ENCODE measurements around the gene GBP1. TPM values are rescaled to one million over a fixed set of nuclear protein-coding genes. Genes with fewer than 3 reads are reported as not detected.
"Not testable (repeated sequence)": the region's sequence is repeated elsewhere in the genome, so short reads cannot be mapped to it uniquely, and the experiment has no call there.

The GBP1 gene, protein sequence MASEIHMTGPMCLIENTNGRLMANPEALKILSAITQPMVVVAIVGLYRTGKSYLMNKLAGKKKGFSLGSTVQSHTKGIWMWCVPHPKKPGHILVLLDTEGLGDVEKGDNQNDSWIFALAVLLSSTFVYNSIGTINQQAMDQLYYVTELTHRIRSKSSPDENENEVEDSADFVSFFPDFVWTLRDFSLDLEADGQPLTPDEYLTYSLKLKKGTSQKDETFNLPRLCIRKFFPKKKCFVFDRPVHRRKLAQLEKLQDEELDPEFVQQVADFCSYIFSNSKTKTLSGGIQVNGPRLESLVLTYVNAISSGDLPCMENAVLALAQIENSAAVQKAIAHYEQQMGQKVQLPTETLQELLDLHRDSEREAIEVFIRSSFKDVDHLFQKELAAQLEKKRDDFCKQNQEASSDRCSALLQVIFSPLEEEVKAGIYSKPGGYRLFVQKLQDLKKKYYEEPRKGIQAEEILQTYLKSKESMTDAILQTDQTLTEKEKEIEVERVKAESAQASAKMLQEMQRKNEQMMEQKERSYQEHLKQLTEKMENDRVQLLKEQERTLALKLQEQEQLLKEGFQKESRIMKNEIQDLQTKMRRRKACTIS
- 10 to 100 TPM in 3 of 12 donors, 1 to 10 TPM in 8, not detected in 1; 4.0 to 42.2 (median 6.1) TPM for polyA plus RNA-seq (ENCODE audit: insufficient read length in 12 of 12)
- long read RNA-seq, donor 1, partial matches to known transcripts, result 5 of 12 reads
- long read RNA-seq, donor 1, other reads (novel, unspliced or antisense), result 0 of 12 reads
- long read RNA-seq, donor 2, result 0 reads
- long read RNA-seq, donor 3, result 0 reads
- long read RNA-seq, donor 4, result 0 reads
- long read RNA-seq, donor 5, result 0 reads
- long read RNA-seq, donor 6, partial matches to known transcripts, result 0 of 1 reads
- long read RNA-seq, donor 6, other reads (novel, unspliced or antisense), result 0 of 1 reads
- long read RNA-seq, donor 7, result 0 reads
- long read RNA-seq, donor 8, partial matches to known transcripts, result 0 of 1 reads
- long read RNA-seq, donor 8, other reads (novel, unspliced or antisense), result 0 of 1 reads
- long read RNA-seq, donor 9, partial matches to known transcripts, result 0 of 2 reads
- long read RNA-seq, donor 9, other reads (novel, unspliced or antisense), result 0 of 2 reads
- long read RNA-seq, donor 10, result 0 reads
- long read RNA-seq, donor 11, partial matches to known transcripts, result 0 of 1 reads
- long read RNA-seq, donor 11, other reads (novel, unspliced or antisense), result 0 of 1 reads

DNA sequence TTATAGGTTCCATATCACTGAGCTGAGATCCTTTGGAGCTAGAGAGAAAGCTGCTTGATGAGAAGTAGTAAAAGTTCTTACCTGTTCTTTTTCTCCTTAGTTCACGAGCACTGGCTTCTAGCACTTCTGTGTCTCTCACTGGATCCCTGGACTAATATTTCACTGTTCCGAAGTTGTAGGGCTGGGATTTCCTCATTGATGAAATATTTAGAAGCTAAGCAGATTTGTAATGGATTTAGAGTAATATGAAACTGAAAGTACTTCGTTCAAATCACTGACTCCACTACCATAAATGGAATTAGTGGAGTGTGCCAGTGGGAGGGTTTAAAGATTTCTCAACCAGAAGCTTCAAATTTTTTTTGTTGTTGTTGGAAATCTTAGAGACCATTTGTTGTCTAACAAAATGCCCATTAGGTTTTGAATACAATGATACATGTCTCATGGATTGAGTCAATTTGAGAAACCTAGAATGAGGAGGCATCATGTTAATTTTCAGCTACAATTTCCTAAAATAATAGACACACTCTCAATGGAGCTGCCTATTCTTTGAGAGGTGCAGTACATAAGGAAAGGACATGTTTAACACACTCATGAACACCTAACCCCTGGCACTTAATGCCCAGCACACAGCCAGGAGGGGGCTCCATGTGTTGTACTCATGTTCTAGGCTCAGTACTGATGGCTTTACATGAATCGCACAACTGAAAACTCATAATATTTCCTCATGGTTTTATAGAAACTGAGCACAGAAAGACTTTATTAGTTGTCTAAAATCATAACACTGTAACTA, at the start of gene GBP1:
TSS of gene GBP1 (minus strand) at position 130 of the 790 bp plus-strand sequence. CDS start 1,974 bp downstream, outside the sequence.
- DNase-seq, result peak; percentile 65

DNA sequence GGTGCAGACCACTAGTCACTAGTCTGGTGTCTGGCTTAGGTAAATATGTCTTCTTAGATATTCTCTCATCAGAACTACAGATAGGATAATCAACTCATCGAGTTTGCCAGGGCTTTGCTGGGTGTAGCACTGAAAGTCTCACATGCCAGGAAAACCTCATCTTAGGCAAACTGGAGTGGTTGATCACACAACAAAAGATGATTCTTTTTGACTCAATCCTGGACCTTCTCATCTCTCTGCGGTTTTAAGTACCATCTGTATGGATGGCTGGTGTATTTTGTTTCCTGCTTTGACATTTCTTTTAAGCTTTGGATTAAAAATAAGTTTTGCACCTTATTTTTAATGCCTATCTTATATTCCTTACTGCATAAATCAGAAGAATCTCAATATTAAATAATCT, 49.7 kb upstream of the GBP1 start:
- DNase-seq, result no peak

DNA sequence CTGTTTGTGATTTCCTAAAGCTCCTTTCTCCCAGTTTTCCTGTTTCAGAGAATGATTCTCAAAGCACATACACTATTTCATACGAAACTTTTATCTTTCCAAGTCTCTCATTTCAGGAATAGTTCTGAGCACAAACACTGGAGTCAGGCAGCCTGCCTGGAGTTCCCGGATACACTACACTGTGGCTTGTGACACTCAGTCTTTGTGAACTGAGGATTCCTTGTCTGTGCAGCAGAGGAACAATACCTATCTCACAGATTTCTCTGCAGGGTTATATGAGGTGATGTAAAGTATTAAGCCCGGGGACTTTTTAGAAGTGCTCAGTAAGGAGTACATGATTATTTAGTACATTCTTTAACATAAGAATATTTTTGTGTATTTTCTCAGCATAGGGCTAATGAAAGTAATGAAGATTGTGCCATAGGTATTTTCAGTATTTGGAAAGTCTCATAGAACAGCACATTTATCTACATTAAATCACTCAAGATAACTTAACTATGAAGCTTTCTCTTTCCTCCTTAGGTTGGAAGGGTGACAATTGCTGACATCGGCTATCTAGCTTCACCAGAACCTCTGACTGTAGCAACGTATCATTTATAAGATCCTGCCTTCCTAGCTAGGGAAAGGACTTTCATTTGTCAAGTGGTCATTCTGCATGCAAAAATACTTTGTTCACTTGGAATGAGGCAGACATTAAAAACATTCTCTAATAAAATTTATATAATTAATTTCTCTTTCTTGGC, 48.0 kb upstream of the GBP1 start:
- no peak for DNase-seq

DNA sequence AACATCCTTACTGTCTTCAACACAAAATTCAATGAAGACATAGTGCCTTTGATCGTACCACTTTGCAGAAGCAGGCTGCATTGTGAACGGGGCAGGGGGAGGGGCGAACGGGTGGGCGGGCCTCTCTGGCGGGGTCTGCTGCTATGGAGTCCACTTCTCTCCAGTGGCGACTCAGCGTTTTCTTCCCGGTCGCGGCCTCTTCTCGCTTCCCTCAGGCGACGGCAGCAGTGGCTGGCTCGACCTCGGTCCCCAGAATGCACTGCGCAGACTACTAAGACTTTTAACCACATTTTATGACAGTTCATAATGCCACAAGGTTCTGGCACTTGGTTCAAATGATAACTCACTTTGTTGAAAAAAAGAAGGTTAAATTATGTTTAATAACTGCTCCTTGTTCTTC, 39.7 kb upstream of the GBP1 start:
- DNase-seq, result no peak

DNA sequence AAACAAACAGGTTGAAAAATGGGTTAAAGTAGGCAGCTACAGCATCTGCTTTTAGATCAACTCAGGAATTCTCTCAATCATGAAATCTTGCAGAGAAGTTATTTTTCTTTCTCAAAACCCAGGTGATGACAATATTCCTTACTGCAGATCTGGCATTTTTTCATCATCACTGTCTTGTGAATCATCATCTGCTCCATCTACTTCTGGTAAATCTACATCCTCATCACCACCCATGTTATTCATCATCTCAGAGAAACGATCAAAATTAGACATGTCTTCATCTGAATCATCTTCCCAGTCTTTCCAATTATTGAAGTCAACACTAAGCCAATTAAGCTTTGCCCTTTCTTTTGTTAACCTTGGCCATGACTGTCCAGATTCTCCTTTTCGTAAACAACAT, 39.1 kb upstream of the GBP1 start:
- DNase-seq, result no peak

DNA sequence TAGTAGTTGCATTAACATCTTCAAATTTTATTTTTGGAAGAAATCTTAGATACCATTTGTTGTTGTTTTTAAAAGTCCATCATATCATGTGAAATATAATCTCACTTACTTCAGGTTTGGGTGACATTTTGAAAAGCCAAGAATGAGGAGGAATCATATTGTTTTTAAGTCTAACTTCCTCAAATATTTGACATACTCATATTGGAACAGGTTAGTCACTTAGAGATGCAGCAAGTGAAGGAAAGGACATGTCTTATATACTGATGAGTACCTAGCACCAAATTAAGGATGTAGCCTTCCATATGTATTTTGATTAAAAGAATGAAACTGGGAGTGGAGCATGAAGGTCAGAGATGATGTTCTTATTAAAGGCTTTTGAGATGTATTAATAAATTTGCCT, 37.0 kb upstream of the GBP1 start:
- DNase-seq, result no peak

DNA sequence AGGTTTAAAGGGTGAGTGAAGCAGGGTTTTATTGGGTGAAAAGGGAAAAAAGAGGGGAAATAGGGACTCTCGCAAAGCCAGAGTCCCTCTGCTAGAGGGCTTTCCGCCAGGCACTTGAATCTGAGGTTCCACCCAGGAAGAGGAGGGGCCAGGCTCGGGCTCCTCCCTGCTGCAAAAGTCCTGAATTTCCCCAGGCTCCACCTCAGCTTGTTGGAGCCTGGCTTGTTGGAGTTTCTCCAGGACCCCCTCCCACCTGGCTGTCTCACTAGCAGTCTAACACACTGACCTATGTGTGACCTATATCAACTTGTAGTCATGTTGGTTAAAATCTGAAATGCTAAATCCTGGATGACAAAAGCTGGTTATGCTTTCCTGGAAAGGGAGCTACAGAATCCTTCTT, 35.4 kb upstream of the GBP1 start:
- DNase-seq, result no peak

DNA sequence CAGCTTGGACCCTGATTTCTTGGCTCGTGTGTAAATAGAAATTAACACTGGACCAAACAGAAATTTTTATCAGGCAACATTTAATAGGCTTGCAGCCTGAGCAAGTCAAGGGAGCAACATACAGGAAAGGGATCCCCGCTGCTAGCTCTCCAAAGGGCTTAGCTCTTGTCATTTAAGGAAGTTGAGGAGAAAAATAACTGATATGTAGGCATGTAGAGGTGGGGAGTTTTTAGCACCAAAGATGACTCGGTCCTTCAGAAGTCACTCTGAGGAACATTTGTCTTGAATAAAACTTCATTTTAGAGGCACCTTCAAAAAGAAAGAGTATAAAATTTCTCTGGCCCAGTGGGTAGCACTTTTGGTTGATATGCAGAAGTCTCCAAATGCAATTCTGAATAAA, 33.8 kb upstream of the GBP1 start:
- no peak for DNase-seq

DNA sequence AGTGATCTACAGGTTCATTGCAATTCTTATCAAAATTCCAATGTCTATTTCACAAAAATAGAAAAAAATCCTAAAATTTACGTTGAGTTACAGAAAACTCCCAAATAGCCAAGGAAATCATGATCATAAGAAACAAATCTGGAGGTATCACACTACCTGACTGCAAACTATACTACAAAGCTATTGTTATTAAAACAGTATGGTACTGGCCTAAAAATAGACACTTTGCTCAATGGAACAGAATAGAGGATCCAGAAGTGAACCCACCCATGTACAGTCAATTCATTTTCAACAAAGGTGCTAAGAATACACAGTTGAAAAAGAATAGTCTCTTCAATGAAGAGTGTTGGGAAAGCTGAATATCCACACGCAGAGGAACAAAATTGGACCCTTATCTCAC, 30.7 kb upstream of the GBP1 start:
- no peak for DNase-seq

DNA sequence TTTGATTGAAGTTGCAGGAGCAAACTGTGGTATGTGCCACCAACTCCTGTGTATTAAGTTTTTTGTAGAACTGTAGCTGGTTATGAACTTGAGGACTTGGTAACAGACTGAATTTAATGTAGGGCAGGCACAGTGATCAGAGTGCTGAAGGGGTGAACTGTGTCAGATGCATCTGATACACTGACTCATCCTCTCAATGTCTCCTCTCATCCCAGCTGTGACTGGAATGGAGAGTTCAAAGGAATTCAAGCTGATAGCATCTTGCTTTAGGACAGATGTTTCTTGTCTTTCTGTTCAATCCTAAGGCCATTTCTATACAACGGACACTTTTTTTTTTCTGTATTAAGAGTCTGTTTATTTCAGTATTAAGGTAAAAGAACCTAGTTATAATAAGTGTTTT, 25.0 kb upstream of the GBP1 start:
- DNase-seq, result no peak

DNA sequence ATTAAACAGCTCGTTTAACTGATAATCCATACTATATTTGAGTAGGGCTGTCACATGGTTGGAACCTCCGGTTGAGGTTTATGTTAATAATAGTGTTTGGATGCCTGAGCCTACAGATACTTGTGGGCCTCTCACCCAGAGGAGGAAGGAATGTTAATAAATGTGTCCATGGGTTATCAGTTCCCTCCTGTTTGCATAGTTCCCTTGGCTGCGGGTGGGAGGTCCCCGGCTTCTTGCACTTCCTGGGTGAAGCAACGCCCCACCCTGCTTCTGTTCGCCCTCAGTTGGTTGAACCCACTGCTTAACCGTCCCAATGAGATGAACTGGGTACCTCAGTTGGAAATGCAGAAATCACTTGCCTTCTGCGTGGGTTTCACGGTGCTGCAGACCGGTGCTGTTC, 23.6 kb upstream of the GBP1 start:
- no peak for DNase-seq

DNA sequence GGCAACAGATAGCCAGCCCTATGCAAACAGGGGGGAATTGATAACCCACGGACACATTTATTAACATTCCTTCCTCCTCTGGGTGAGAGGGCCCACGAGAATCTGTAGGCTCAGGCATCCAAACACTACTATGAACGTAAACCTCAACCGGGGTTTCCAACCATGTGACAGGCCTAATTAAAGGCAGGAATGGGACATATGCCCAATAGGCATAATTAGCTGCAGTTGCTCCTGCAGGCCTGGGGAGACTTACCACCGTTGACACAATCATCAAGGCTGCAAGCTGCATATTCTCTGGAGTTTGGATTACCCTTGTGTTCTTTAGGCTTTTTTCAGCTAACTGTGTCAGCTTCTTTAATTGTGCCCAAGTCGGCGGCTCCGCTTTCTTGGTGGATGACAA, 22.2 kb upstream of the GBP1 start:
- no peak for DNase-seq

DNA sequence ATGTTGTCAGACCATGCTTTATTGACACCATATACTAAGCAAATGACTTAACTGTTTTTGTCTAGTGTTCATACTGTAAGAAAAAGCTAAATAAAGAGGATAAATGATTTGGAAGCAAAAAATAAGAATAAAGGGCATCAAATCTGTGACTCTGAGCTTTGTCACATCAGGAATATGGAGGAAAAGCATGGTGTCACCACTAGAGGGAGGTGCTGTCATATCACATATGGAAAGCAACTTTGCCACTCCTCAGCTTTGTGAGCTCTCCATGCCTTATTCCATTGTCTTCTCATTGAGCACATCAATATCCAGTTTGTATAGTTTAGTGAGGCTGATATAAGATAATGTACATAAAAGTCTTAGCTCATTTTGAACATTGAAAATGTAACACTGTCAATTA, 20.8 kb upstream of the GBP1 start:
- DNase-seq, result no peak

DNA sequence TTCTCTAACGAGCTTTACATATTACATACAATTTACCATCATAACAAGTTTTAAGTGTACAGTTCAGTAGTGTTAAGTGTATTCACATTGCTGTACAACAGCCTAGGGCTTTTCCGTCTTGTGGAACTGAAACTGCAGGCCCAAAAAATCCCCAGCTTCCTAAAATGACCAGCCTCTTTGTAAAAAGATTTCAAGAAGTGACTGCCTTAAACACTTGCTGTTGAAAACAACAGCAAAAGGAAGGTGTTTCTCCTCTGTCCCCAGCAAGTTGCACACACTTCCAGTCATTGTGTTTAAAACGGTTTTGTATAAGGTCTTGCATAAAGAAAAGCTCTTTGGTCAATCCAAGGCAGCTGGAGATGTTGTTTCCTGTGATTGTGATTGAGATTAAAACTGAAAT, 16.0 kb upstream of the GBP1 start:
- DNase-seq, result no peak

DNA sequence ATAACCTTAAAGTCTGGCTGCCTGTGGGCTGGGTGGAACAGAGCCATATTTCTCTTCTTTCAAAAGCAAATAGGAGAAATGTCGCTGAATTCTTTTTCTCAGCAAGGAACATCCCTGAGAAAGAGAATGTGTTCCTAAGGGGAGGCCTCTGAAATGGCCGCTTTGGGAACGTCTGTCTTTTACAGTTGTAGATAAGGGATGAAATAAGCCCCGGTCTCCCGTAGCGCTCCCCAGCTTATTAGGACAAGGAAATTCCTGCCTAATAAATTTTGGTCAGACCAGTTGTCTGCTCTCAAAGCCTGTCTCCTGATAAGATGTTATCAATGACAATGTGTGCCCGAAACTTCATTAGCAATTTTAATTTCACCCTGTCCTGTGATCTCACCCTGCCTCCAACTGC, 15.1 kb upstream of the GBP1 start:
- not testable (repeated sequence) for DNase-seq

DNA sequence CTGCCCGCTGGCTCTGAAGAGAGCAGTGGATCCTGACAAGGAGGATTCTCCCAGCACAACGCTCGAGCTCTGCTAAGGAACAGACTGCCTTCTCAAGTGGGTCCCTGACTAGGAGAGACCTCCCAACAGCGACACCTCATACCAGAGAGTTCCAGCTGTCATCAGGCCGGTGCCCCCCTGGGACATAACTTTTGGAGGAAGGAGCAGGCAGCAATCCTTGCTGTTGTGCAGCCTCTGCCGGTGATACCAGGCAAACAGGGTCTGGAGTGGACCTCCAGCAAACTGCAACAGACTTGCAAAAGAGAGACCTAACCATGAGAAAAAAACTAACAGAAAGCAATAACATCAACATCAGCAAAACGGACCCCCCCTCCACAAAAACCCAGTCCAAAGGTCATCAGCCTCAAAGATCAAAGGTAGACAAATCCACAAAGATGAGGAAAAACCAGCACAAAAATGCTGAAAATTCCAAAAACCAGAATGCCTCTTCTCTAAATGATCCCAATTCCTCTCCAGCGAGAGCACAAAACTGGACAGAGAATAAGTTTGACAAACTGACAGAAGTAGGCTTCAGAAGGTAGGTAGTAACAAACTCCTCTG, 7.6 kb upstream of the GBP1 start:
- DNase-seq, result not testable (repeated sequence)

DNA sequence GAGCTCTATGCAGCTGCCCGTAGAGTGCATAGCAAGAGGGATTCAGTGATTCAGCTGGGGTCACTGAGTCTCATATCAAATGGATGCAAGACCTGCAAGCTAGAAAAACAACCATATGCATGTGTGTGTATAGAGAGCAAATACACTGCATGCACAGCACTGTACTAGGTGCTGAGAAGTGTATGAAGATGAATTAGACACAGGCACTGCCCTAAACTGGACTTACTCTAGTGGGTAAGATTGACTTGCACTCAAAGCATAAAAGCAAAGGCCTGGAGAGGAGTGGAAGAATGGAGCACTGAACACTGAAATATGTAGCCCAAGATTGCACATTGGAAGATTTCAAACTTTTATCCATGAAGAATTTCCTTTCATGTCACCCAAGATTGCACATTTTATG, 5.5 kb upstream of the GBP1 start:
- DNase-seq, result no peak

DNA sequence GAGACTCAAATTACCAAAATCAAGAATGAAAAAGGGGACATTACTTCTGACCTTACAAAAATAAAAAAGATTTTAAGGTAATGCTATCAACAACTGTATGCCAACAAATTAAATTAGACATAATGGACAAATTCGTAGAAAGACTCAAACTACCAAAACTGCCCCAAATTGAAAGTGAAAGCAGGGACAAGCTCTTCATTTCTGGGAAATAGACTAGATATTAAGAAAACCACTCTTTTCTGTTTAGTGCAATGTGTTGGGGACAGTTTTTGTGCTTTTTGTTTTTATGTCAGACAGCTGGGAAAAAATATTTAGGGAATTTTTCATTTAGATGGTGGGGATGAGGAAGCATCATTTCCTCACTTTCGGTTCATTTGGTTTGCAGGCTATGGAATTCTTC, 4.9 kb upstream of the GBP1 start:
- DNase-seq, result no peak

DNA sequence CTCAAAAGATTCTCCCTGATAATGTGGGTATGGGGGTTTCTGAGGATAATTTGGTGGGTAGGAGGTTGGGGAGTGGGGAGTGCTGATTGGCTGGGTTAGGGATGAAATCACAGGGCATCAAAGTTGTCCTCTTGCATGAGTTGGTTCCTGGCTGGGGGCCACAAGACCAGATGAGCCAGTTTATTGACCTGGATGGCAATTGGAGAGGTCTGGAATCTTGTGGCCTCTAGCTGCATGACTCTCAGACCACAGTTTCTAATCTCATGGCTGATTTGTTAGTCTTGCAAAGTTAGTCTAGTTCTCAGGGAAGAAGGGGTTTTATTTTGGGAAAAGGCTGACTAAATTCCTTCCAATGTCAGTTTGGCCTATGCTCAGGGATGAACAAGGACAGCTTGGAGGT, 3.3 kb upstream of the GBP1 start:
- no peak for DNase-seq

DNA sequence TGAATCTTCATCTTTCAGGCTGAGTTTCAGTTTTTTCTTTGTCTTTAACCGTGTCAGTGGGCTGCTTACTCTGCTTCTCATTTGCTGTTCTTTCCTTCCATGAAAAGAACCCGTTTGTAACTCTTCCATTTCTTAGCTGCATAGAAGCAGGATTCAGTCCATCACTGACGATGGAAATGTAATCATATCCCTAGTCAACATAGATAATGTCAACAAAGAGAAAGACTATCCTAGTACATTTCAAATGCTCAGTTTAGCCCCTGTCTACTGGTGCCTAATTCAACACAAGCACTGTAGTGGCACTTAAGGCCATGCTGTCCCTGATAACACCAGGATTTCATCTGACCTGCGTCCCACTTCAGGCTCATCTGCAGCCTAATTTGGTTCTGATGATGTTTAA, 376 bp downstream of the GBP1 start:
- DNase-seq, result peak; percentile 30
